Tibial nerve (tissue), 4 donors: Measurements from ENCODE around the gene HOXC10. TPM values are rescaled to one million over a fixed set of nuclear protein-coding genes. Genes with fewer than 3 reads are reported as not detected.

Experiments used
- DNase-seq, 2 donors: peaks; one replicate each; pipeline ENCODE4 v3.0.0-alpha.2; 2019; ENCODE audit warnings: low spot score in 2 of 2
- H3K27ac ChIP-seq, 4 donors: fragments of 200-600 bp; sonication (generic) in 3 of 4; one replicate each; pipeline ENCODE4 v1.5.1; 2017 to 2019; ENCODE audit warnings: mild to moderate bottlenecking in 1 of 4
- H3K27me3 ChIP-seq, 2 donors: fragments of 200-600 bp; sonication (generic) in 1 of 2; one replicate each; pipeline versions ENCODE4 v1.5.1 to v1.6.0; 2017 to 2019
- H3K36me3 ChIP-seq, 3 donors: fragments of 200-600 bp; sonication (generic); one replicate each; pipeline ENCODE4 v1.5.1; 2018 to 2019
- H3K4me1 ChIP-seq, 4 donors: fragments of 200-600 bp; sonication (generic) in 3 of 4; one replicate each; pipeline ENCODE4 v1.5.1; 2017 to 2019
- H3K4me3 ChIP-seq, 4 donors: fragments of 200-600 bp; sonication (generic) in 3 of 4; one replicate each; pipeline ENCODE4 v1.5.1; 2017 to 2019; ENCODE audit warnings: mild to moderate bottlenecking in 1 of 4, moderate library complexity in 1 of 4
- H3K9me3 ChIP-seq, 4 donors: fragments of 200-600 bp; sonication (generic) in 3 of 4; one replicate each; pipeline ENCODE4 v1.5.1; 2017 to 2019
- CTCF ChIP-seq, 5 experiments: fragments of 200-600 bp in 3 of 5; fragments of 450-650 bp in 2 of 5; sonication (generic) in 3 of 5; IDR thresholded peaks; one replicate each; pipeline ENCODE4 v1.5.1; 2016 to 2019; ENCODE audit warnings: antibody characterized with exemption in 5 of 5, mild to moderate bottlenecking in 3 of 5, moderate library complexity in 2 of 5
- EP300 ChIP-seq, 2 donors: sonication (generic); formaldehyde crosslinking; IDR thresholded peaks; one replicate each; pipeline ENCODE4 v1.6.1; 2017; ENCODE audit warnings: antibody characterized with exemption in 2 of 2, mild to moderate bottlenecking in 1 of 2
- POLR2A ChIP-seq, 2 donors: fragments of 450-650 bp; IDR thresholded peaks; one replicate each; pipeline ENCODE4 v1.6.1; 2017; ENCODE audit warnings: antibody characterized with exemption in 2 of 2, mild to moderate bottlenecking in 2 of 2, moderate library complexity in 2 of 2
- WGBS, 2 donors: methylation state at CpG; one replicate each; pipeline ENCODE4 v1.1.5; 2018; 5-methylcytosine and 5-hydroxymethylcytosine counted together
- total RNA-seq, 4 donors: library from RNA; depleted of rRNA; stranded (reverse); fragments of >200 nt; gene quantifications; one replicate each; pipeline ENCODE4 v1.1.0, GENCODE V29; 2016

HOXC10 gene
- total RNA-seq, 4 donors from 2014 or later, result 1.7 to 6.1 (median 2.5) TPM

GRCh38 chr12:54029529-54030441 lies 44.8 kb downstream of the HOXC10 start:
- 38 to 48% methylated on average over 52 to 53 of the region's 53 CpGs for WGBS, 2 donors
- peak overlapping the region in 3 of 4 donors; percentile 1 to 40 (median 3) for H3K4me3 ChIP-seq
- H3K27ac ChIP-seq, result peak overlapping the region; percentile 65 to 99 (median 81)

GRCh38 chr12:54030442-54030801 lies 45.5 kb downstream of the HOXC10 start:
- 44 to 48% methylated on average over 7 of the region's 7 CpGs for WGBS, 2 donors
- H3K4me1 ChIP-seq, result peaks cover 0 to 99% (median 30%) of the 10 kb centered on the region in 4 donors
- H3K27me3 ChIP-seq, result peaks cover 0 to 63% of the 10 kb centered on the region in 2 donors
- H3K27ac ChIP-seq, result peak overlapping the region; percentile 65 to 99 (median 81)
- TF ChIP-seq POLR2A (IDR thresholded peaks at IDR 0.05), result no peak
- TF ChIP-seq EP300 (IDR thresholded peaks at IDR 0.05), result no peak
- TF ChIP-seq CTCF (IDR thresholded peaks at IDR 0.05), result no peak
- H3K36me3 ChIP-seq, result peaks cover 0 to 7% (median 0%) of the 10 kb centered on the region in 3 donors
- DNase-seq, result no peak
- H3K9me3 ChIP-seq, result no peaks in the 10 kb centered on the region
- peak overlapping the region in 2 of 4 donors; percentile 16 to 40 for H3K4me3 ChIP-seq

More at GRCh38 chr12:54029529-54030441, 44.8 kb downstream of the HOXC10 start:
- TF ChIP-seq EP300 (IDR thresholded peaks at IDR 0.05), result no peak
- no peak for TF ChIP-seq CTCF (IDR thresholded peaks at IDR 0.05)
- TF ChIP-seq POLR2A (IDR thresholded peaks at IDR 0.05), result no peak
- H3K27me3 ChIP-seq, result peaks cover 0 to 63% of the 10 kb centered on the region in 2 donors
- no peaks in the 10 kb centered on the region for H3K9me3 ChIP-seq
- peaks cover 0 to 7% (median 0%) of the 10 kb centered on the region in 3 donors for H3K36me3 ChIP-seq
- H3K4me1 ChIP-seq, result peaks cover 0 to 99% (median 33%) of the 10 kb centered on the region in 4 donors
- no peak for DNase-seq

GRCh38 chr12:54030889-54031471 lies 46.0 kb downstream of the HOXC10 start:
- no peak for DNase-seq
- Histone ChIP-seq H3K9me3 (no peaks in the 10 kb centered on the region), H3K27ac (peak overlapping the region; percentile 65 to 99 (median 81)), H3K27me3 (peaks cover 0 to 59% of the 10 kb centered on the region in 2 donors), H3K4me3 (peak overlapping the region in 3 of 4 donors; percentile 9 to 40 (median 16)), H3K4me1 (peaks cover 0 to 99% (median 28%) of the 10 kb centered on the region in 4 donors), H3K36me3 (peaks cover 0 to 7% (median 0%) of the 10 kb centered on the region in 3 donors)
- peak in 1 of 2 donors; percentile 14 for TF ChIP-seq POLR2A (IDR thresholded peaks at IDR 0.05)
- TF ChIP-seq CTCF (IDR thresholded peaks at IDR 0.05), result peak in 1 of 5 experiments; percentile 19
- TF ChIP-seq EP300 (IDR thresholded peaks at IDR 0.05), result peak in 1 of 2 donors; percentile 64
- WGBS, 2 donors, result 44 to 48% methylated on average over 36 to 46 of the region's 46 CpGs

GRCh38 chr12:54031480-54031879 lies 46.5 kb downstream of the HOXC10 start:
- WGBS, 2 donors, result 63 to 64% methylated on average over 16 of the region's 16 CpGs
- Histone ChIP-seq H3K4me3 (peak overlapping the region in 3 of 4 donors; percentile 9 to 40 (median 16)), H3K27ac (peak overlapping the region; percentile 65 to 99 (median 81)), H3K9me3 (no peaks in the 10 kb centered on the region), H3K36me3 (peaks cover 0 to 7% (median 0%) of the 10 kb centered on the region in 3 donors), H3K4me1 (peaks cover 0 to 97% (median 23%) of the 10 kb centered on the region in 4 donors), H3K27me3 (peaks cover 0 to 54% of the 10 kb centered on the region in 2 donors)
- DNase-seq, result no peak
- TF ChIP-seq POLR2A (IDR thresholded peaks at IDR 0.05) (no peak), EP300 (IDR thresholded peaks at IDR 0.05) (no peak)

- no peak for DNase-seq
- Histone ChIP-seq H3K9me3 (no peaks in the 10 kb centered on the region), H3K36me3 (peaks cover 0 to 7% (median 0%) of the 10 kb centered on the region in 3 donors), H3K4me3 (peak overlapping the region in 2 of 4 donors; percentile 38 to 42), H3K4me1 (peaks cover 0 to 97% (median 18%) of the 10 kb centered on the region in 4 donors), H3K27me3 (peaks cover 0 to 53% of the 10 kb centered on the region in 2 donors), H3K27ac (peak overlapping the region; percentile 66 to 99 (median 82))
- TF ChIP-seq POLR2A (IDR thresholded peaks at IDR 0.05) (no peak), EP300 (IDR thresholded peaks at IDR 0.05) (no peak), CTCF (IDR thresholded peaks at IDR 0.05) (no peak)
- WGBS, 2 donors, result 37 to 44% methylated on average over 6 of the region's 6 CpGs
These were observed 47.2 kb downstream of the HOXC10 start for GRCh38 chr12:54032086-54032619.
